Coronary artery (tissue), 2 donors: Measurements from ENCODE around the gene OTOG.
A peak's percentile ranks its signal among the peaks of the same experiment; 100 is the strongest.

Experiments used
- DNase-seq: peaks from one replicate; pipeline ENCODE4 v3.0.0-alpha.2; 2017; ENCODE audit warnings: low spot score
- H3K27ac ChIP-seq, 2 donors: fragments of 200-600 bp; sonication (generic); one replicate each; pipeline ENCODE4 v1.5.1; 2016 to 2019
- H3K4me3 ChIP-seq: fragments of 200-600 bp; sonication (generic); 2 replicates; pipeline ENCODE4 v1.5.1; 2016; ENCODE audit warnings: mild to moderate bottlenecking, moderate library complexity
- TF ChIP-seq, protein P1 (sequence below): fragments of 200-600 bp; sonication (generic); IDR thresholded peaks from one replicate; pipeline ENCODE4 v1.5.1; 2019; ENCODE audit warnings: antibody characterized with exemption

Gene OTOG

DNA sequence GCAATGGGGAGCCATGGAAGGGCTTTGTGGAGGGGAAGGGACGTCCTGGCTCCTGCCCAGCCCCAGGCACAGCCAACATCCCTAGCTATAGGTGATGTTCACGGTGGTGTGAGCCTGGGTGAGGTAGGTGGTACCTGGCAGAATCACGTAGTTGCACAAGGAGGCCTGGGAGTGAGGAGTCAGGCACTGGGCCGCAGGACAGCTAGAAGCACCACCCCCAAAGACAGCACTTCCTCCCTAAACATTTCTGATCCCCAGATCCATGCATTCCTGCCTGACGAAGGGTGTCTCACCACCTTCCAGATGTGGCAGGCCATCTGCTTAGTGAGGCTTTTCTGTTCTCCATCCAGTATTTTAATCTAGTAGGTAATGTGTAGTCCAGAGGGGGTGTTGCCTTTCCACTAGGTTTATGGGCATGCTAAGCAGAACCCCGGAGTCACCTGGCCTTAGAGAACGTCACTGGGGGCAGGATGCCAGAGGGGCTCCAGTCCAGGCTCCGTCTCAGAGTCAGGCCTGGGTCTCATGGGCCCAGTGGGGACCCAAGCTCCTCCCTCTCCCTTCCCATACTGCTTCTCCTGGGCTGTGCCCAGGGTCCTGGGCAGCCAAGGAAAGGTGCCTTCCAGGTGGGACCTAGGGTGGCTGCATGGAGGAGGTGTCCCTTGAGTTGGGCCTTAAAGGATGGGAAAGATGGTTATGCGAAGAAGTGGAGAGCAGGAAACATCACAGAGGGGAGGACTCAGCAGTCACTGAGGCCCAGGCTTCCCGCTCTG lies 56.2 kb downstream of the OTOG start:
- Histone ChIP-seq H3K27ac (no peak overlapping the region), H3K4me3 (no peak overlapping the region)
- TF ChIP-seq, protein P1, sequence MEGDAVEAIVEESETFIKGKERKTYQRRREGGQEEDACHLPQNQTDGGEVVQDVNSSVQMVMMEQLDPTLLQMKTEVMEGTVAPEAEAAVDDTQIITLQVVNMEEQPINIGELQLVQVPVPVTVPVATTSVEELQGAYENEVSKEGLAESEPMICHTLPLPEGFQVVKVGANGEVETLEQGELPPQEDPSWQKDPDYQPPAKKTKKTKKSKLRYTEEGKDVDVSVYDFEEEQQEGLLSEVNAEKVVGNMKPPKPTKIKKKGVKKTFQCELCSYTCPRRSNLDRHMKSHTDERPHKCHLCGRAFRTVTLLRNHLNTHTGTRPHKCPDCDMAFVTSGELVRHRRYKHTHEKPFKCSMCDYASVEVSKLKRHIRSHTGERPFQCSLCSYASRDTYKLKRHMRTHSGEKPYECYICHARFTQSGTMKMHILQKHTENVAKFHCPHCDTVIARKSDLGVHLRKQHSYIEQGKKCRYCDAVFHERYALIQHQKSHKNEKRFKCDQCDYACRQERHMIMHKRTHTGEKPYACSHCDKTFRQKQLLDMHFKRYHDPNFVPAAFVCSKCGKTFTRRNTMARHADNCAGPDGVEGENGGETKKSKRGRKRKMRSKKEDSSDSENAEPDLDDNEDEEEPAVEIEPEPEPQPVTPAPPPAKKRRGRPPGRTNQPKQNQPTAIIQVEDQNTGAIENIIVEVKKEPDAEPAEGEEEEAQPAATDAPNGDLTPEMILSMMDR: no peak
- DNase-seq: peak; percentile 53

DNA sequence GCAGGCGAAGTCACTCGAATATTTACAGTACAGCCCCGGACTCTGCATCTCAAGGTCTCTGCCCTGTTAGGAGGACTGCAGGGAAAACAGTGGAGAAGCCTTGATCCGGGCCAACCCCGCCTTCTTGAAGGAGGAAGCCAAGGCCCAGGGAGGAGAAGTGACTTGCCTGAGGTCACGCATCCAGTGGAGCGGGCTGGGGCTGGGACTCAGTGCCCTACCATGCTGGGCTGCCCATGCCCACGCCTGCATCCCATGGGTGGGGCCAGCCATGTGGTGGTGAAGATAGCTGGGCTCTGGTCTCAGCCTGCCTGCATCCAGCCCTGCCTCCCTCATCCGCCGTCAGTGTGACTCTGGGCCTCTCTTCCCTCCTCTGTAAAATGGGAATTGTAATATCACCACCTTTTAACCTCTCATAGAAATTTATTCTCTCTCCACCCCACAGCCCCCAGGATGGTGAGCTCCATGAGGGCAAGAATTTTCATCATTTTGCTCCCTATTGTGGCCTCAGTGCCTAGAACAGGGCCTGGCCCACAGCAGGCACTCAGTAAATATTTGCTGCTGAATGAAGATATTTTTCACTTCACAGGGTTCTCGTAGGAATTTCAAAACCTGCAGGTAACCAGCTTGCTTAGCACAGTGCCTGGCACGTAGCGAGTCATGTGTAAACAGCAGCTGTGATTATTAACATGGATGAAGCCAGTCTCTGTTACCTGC lies 57.3 kb downstream of the OTOG start:
- TF ChIP-seq, protein P1: no peak
- Histone ChIP-seq H3K27ac (no peak overlapping the region), H3K4me3 (no peak overlapping the region)
- DNase-seq: no peak

DNA sequence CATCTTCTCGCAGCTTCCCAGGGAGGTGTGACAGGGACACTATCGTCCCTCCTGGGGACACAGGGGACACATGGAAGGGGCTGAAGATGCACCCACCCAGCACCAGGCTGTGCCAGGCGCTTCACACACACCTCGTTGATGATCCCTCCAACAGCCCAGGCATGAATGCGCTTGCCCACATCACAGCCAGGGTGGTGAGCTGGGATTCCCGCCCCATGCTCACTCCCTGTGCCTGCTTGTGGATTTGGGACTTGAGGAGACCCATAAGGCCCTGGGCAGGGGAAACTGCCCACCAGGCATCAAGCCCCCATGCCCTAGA lies 57.8 kb downstream of the OTOG start:
- TF ChIP-seq, protein P1: no peak
- H3K27ac ChIP-seq: no peak overlapping the region
- DNase-seq: no peak
- no peak overlapping the region for H3K4me3 ChIP-seq

DNA sequence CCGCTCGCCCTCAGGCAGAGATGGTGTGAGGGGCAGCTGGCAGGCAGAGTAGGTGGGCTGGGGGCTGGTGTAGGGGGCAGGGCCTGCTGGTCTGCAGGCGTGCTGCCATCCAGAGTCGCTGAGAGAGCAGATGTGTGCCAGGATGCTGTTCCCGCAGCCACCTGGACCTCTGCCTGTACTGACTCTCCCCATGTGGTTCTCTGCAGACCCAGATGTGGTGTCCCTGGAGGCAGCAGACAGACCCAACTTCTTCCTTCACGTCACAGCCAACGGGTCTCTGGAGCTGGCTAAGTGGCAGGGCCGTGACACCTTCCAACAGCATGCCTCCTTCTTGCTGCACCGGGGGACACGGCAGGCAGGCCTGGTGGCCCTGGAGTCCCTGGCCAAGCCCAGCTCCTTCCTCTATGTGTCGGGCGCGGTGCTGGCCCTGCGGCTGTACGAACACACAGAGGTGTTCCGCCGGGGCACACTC lies 58.6 kb downstream of the OTOG start:
- no peak overlapping the region for H3K4me3 ChIP-seq
- TF ChIP-seq, protein P1: no peak
- no peak for DNase-seq
- no peak overlapping the region for H3K27ac ChIP-seq

DNA sequence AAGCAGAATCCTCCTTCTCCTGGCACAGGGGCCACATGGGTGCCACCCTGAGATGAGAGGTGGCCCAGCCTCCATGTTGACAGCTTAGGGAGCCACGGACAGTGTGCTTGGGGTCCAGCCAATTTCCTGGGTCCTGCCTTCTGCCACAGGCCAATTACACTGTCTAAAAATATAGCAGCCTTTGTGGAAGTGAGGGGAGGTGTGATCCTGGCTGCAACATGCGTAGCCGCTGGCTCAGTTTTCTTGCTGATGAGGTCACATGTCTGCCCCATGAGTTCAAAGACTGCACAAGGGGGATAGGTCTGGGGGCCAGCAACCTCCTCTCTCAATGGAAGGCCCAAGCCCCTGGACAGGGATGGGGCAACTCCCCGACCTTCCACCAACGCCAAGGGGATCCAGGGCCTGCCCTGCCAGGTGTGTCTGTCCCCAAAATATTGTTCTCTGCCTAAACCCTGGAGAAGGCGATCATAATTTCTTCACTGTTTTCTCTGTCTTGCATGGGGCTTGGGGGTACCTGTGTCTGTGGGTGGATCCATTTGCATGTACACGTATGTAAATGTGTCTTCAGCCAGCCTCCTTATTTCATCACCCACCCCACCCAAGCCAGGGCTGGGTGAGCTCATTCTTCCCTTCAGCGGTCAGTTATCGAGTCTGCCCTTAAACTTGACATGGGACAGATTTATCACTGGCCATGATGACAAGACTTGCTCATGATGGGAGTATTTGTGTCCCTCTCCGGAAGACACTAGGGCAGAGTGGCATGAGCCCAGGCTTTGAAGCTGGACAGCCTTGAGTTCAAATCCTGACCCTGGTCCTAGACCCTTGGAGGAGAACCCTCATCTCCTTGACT lies 59.4 kb downstream of the OTOG start:
- TF ChIP-seq, protein P1: no peak
- Histone ChIP-seq H3K27ac (no peak overlapping the region), H3K4me3 (no peak overlapping the region)
- DNase-seq: no peak

DNA sequence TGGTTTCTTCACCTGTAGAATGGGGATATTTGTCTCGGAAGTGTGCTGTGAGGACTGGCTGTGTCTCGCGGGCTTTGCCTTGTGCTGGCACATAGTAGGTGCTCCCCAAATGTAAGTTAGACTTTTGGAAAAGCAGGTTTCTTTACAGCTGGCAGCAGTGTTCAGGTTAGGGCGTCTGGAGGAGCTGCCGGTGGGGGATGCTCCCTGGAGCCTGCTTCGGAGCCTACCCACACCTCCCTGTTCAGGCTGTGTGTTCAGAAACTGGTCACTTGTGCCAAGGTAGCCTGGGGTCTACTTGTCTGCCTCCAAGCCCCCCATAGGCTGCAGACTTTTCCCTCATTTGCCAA lies 60.0 kb downstream of the OTOG start:
- no peak overlapping the region for H3K4me3 ChIP-seq
- DNase-seq: no peak
- TF ChIP-seq, protein P1: no peak

More for the DNA sequence above, 60.0 kb downstream of the OTOG start:
- no peak overlapping the region for H3K27ac ChIP-seq
